H9 (cell line): ENCODE measurements around the gene ZSCAN16. TPM values are rescaled to one million over a fixed set of nuclear protein-coding genes. Genes with fewer than 3 reads are reported as not detected.

Experiments used
- DNase-seq: peaks from one replicate; pipeline ENCODE4 v3.0.0-alpha.2; 2017
- H2AFZ ChIP-seq: one replicate; pipeline ENCODE4 v1.6.1; 2013; ENCODE audit warnings: mild to moderate bottlenecking, low read length, control low read depth, moderate library complexity
- H2AK5ac ChIP-seq: 2 replicates; pipeline ENCODE4 v1.6.1; 2013; ENCODE audit warnings: low read length, control low read depth, mixed read lengths; ENCODE audit not compliant: insufficient read length
- H2BK120ac ChIP-seq: one replicate; pipeline ENCODE4 v1.6.1; 2013; ENCODE audit warnings: low read depth, mild to moderate bottlenecking, low read length, control low read depth, inconsistent platforms; ENCODE audit not compliant: poor library complexity, severe bottlenecking
- H2BK12ac ChIP-seq: 2 replicates; pipeline ENCODE4 v1.6.1; 2013; ENCODE audit warnings: low read length, control low read depth, mixed read lengths, low read depth; ENCODE audit not compliant: insufficient read length
- H2BK15ac ChIP-seq: 2 replicates; pipeline ENCODE4 v1.6.1; 2013; ENCODE audit warnings: low read depth, low read length, control low read depth
- H2BK20ac ChIP-seq: one replicate; pipeline ENCODE4 v1.6.1; 2013; ENCODE audit warnings: low read depth, mild to moderate bottlenecking, low read length, control low read depth, inconsistent platforms; ENCODE audit not compliant: poor library complexity, severe bottlenecking
- H2BK5ac ChIP-seq: 2 replicates; pipeline ENCODE4 v1.6.1; 2013; ENCODE audit warnings: low read length, control low read depth, mixed read lengths; ENCODE audit not compliant: insufficient read length
- H3K14ac ChIP-seq: 2 replicates; pipeline ENCODE4 v1.6.1; 2013; ENCODE audit warnings: low read length, control low read depth; ENCODE audit not compliant: insufficient read depth
- H3K18ac ChIP-seq: 2 replicates; pipeline ENCODE4 v1.6.1; 2013; ENCODE audit warnings: low read depth, mild to moderate bottlenecking, mixed read lengths, low read length, control low read depth; ENCODE audit not compliant: insufficient read length
- H3K23ac ChIP-seq: 2 replicates; pipeline ENCODE4 v1.6.1; 2013; ENCODE audit warnings: low read length, control low read depth, mixed read lengths, low read depth; ENCODE audit not compliant: insufficient read length
- H3K23me2 ChIP-seq: 2 replicates; pipeline ENCODE4 v1.6.1; 2013; ENCODE audit warnings: low read depth, mild to moderate bottlenecking, mixed read lengths, low read length, control low read depth; ENCODE audit not compliant: insufficient read length, poor library complexity, severe bottlenecking
- H3K27ac ChIP-seq: 2 replicates; pipeline ENCODE4 v1.5.1; 2013; ENCODE audit warnings: low read length, control low read depth, mixed read lengths, low read depth; ENCODE audit not compliant: insufficient read length
- H3K27me3 ChIP-seq: 2 replicates; pipeline ENCODE4 v1.6.1; 2013; ENCODE audit warnings: low read length, control low read depth, inconsistent platforms; ENCODE audit not compliant: insufficient read depth
- H3K4ac ChIP-seq: 2 replicates; pipeline ENCODE4 v1.6.1; 2013; ENCODE audit warnings: low read depth, mild to moderate bottlenecking, control low read depth, inconsistent platforms, low read length, moderate library complexity
- H3K4me1 ChIP-seq: 2 replicates; pipeline ENCODE4 v1.6.1; 2013; ENCODE audit warnings: low read length, control low read depth, inconsistent platforms; ENCODE audit not compliant: insufficient read depth
- H3K4me2 ChIP-seq: 2 replicates; pipeline ENCODE4 v1.6.1; 2013; ENCODE audit warnings: low read length, control low read depth, mixed read lengths; ENCODE audit not compliant: insufficient read length, insufficient read depth
- H3K56ac ChIP-seq: 2 replicates; pipeline ENCODE4 v1.6.1; 2013; ENCODE audit warnings: low read depth, mild to moderate bottlenecking, mixed read lengths, low read length, control low read depth; ENCODE audit not compliant: insufficient read length
- H3K79me1 ChIP-seq: 2 replicates; pipeline ENCODE4 v1.6.1; 2013; ENCODE audit warnings: low read depth, mild to moderate bottlenecking, moderate library complexity, low read length, control low read depth, inconsistent platforms; ENCODE audit not compliant: insufficient read depth, poor library complexity, severe bottlenecking
- H3K79me2 ChIP-seq: 2 replicates; pipeline ENCODE4 v1.6.1; 2013; ENCODE audit warnings: low read length, control low read depth, inconsistent platforms; ENCODE audit not compliant: insufficient read depth
- H3K9ac ChIP-seq: 2 replicates; pipeline ENCODE4 v1.6.1; 2013; ENCODE audit warnings: low read length, control low read depth, mixed read lengths; ENCODE audit not compliant: insufficient read length; ENCODE audit errors: extremely low read depth
- H3K9me3 ChIP-seq: one replicate; pipeline ENCODE4 v1.6.1; 2013; ENCODE audit warnings: low read depth, low read length, inconsistent platforms; ENCODE audit not compliant: control insufficient read depth
- H3T11ph ChIP-seq: one replicate; pipeline ENCODE4 v1.6.1; 2013; ENCODE audit warnings: mild to moderate bottlenecking, low read length, control low read depth, inconsistent platforms
- H4K20me1 ChIP-seq: one replicate; pipeline ENCODE4 v1.6.1; 2013; ENCODE audit not compliant: control insufficient read depth, insufficient read length, insufficient read depth
- H4K5ac ChIP-seq: 2 replicates; pipeline ENCODE4 v1.6.1; 2013; ENCODE audit warnings: low read depth, mild to moderate bottlenecking, mixed read lengths, low read length, control low read depth; ENCODE audit not compliant: insufficient read length
- H4K8ac ChIP-seq: replicated peaks from 2 replicates; pipeline ENCODE4 v1.6.1; 2013; ENCODE audit warnings: low read length, control low read depth, mixed read lengths, low read depth; ENCODE audit not compliant: insufficient read length
- H4K91ac ChIP-seq: 2 replicates; pipeline ENCODE4 v1.6.1; 2013; ENCODE audit warnings: low read depth, mild to moderate bottlenecking, moderate library complexity, mixed read lengths, low read length, control low read depth; ENCODE audit not compliant: insufficient read length
- H3K27ac Mint-ChIP-seq, 3 experiments: 2 replicates in 2 of 3; 3 replicates in 1 of 3; pipeline ENCODE4 v1.8.0; 2020 to 2021; ENCODE audit warnings: mixed read lengths in 3 of 3, mild to moderate bottlenecking in 1 of 3, moderate library complexity in 1 of 3
- H3K27me3 Mint-ChIP-seq: 2 replicates; pipeline ENCODE4 v1.8.0; 2021; ENCODE audit warnings: low read depth, mild to moderate bottlenecking, moderate library complexity, mixed read lengths
- H3K36me3 Mint-ChIP-seq, 3 experiments: 2 replicates in 2 of 3; 3 replicates in 1 of 3; pipeline ENCODE4 v1.8.0; 2020 to 2021; ENCODE audit warnings: low read depth in 3 of 3, mixed read lengths in 3 of 3; ENCODE audit not compliant: insufficient read depth in 1 of 3
- H3K4me1 Mint-ChIP-seq, 2 experiments: 2 replicates each; pipeline ENCODE4 v1.8.0; 2020; ENCODE audit warnings: mixed read lengths in 2 of 2
- H3K4me3 Mint-ChIP-seq, 2 experiments: 2 replicates in 1 of 2; 3 replicates in 1 of 2; pipeline ENCODE4 v1.8.0; 2020 to 2021; ENCODE audit warnings: mild to moderate bottlenecking in 2 of 2, mixed read lengths in 2 of 2, moderate library complexity in 1 of 2
- H3K9me3 Mint-ChIP-seq, 2 experiments: 2 replicates in 1 of 2; 3 replicates in 1 of 2; pipeline ENCODE4 v1.8.0; 2020; ENCODE audit warnings: mild to moderate bottlenecking in 2 of 2, mixed read lengths in 2 of 2, moderate library complexity in 1 of 2
- WGBS: extraction: QIAGEN DNeasy Blood & Tissue Kit; methylation state at CpG from one replicate; pipeline ENCODE4 v1.1.7; 2013; ENCODE audit warnings: missing lambda C conversion rate, low lambda C conversion rate, mixed read lengths; ENCODE audit not compliant: insufficient read length; ENCODE audit errors: extremely low coverage; 5-methylcytosine and 5-hydroxymethylcytosine counted together
- total RNA-seq: library from RNA; stranded (reverse); gene quantifications from 2 replicates; pipeline ENCODE4 v1.2.1, GENCODE V29; 2021
- TF ChIP-seq, protein P1 (sequence below): fragments of 200-600 bp; sonication (generic); conservative IDR thresholded peaks from 3 replicates; pipeline ENCODE4 v1.8.0; 2021; ENCODE audit warnings: antibody characterized with exemption, mild to moderate bottlenecking

Gene ZSCAN16
- total RNA-seq, 1 experiment from 2014 or later = 11.0 TPM

DNA sequence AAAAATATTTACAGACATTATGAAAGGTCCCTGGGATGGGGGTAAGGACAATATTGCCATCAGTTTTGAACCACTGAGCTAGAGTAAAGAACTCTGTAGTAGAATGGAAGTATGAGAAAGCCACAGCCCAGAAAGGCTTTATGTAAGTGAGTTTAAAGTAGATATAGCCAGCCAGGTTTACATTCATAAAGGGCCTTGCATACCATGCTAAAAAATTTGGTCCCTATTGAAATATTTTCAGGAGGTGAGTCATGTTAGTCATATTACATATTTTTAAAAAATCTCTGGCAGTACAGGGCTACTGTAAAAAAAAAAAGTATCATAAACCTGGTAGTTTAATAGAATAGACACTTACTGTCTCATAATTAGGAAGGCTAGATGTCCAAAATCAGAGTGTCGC is 20.8 kb downstream of the ZSCAN16 start:
- peaks cover 4 to 11% of the 10 kb centered on the region in 2 experiments for H3K4me1 Mint-ChIP-seq
- peaks cover 4% of the 10 kb centered on the region; the same call in 1 of the 2 replicates for H3K79me2 ChIP-seq
- H3K18ac ChIP-seq = no peak overlapping the region

More for the DNA sequence above, 20.8 kb downstream of the ZSCAN16 start:
- H3K4ac ChIP-seq = no peak overlapping the region
- H3K9me3 ChIP-seq = no peaks in the 10 kb centered on the region
- H3K23me2 ChIP-seq = no peaks in the 10 kb centered on the region
- H3K4me3 Mint-ChIP-seq = no peak overlapping the region
- no CpG with 5 or more reads among the region's 1 CpG for WGBS
- no peak overlapping the region for H3K23ac ChIP-seq
- no peak overlapping the region for H2AK5ac ChIP-seq
- H3K27me3 Mint-ChIP-seq = peaks cover 9% of the 10 kb centered on the region
- TF ChIP-seq, protein P1, sequence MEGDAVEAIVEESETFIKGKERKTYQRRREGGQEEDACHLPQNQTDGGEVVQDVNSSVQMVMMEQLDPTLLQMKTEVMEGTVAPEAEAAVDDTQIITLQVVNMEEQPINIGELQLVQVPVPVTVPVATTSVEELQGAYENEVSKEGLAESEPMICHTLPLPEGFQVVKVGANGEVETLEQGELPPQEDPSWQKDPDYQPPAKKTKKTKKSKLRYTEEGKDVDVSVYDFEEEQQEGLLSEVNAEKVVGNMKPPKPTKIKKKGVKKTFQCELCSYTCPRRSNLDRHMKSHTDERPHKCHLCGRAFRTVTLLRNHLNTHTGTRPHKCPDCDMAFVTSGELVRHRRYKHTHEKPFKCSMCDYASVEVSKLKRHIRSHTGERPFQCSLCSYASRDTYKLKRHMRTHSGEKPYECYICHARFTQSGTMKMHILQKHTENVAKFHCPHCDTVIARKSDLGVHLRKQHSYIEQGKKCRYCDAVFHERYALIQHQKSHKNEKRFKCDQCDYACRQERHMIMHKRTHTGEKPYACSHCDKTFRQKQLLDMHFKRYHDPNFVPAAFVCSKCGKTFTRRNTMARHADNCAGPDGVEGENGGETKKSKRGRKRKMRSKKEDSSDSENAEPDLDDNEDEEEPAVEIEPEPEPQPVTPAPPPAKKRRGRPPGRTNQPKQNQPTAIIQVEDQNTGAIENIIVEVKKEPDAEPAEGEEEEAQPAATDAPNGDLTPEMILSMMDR = no peak
- no peaks in the 10 kb centered on the region; the same call in 1 of the 2 replicates for H3K27me3 ChIP-seq
- H3K9ac ChIP-seq = no peak overlapping the region
- H3K36me3 Mint-ChIP-seq = peaks cover 28 to 52% (median 44%) of the 10 kb centered on the region in 3 experiments
- H3K9me3 Mint-ChIP-seq = no peaks in the 10 kb centered on the region
- H3T11ph ChIP-seq = no peak overlapping the region
- no peak overlapping the region for H2BK120ac ChIP-seq
- no peak overlapping the region for H2BK20ac ChIP-seq
- no peak overlapping the region for H3K4me2 ChIP-seq
- no peaks in the 10 kb centered on the region for H3K4me1 ChIP-seq
- H4K5ac ChIP-seq = no peak overlapping the region
- H3K56ac ChIP-seq = no peak overlapping the region
- no peak overlapping the region for H2BK15ac ChIP-seq
- no peak overlapping the region for H4K91ac ChIP-seq
- H3K27ac Mint-ChIP-seq = no peak overlapping the region
- H3K79me1 ChIP-seq = no peaks in the 10 kb centered on the region
- no peak for DNase-seq
- no peaks in the 10 kb centered on the region for H4K20me1 ChIP-seq
- no peak overlapping the region for H3K27ac ChIP-seq
- H4K8ac ChIP-seq = no peak overlapping the region
- H3K14ac ChIP-seq = no peak overlapping the region
- H2BK12ac ChIP-seq = no peak overlapping the region
- H2AFZ ChIP-seq = no peak overlapping the region
- H2BK5ac ChIP-seq = no peak overlapping the region
